ENCODE results near the gene RIPPLY2.
A peak's percentile ranks its signal among the peaks of the same experiment; 100 is the strongest.

Gene RIPPLY2

DNA sequence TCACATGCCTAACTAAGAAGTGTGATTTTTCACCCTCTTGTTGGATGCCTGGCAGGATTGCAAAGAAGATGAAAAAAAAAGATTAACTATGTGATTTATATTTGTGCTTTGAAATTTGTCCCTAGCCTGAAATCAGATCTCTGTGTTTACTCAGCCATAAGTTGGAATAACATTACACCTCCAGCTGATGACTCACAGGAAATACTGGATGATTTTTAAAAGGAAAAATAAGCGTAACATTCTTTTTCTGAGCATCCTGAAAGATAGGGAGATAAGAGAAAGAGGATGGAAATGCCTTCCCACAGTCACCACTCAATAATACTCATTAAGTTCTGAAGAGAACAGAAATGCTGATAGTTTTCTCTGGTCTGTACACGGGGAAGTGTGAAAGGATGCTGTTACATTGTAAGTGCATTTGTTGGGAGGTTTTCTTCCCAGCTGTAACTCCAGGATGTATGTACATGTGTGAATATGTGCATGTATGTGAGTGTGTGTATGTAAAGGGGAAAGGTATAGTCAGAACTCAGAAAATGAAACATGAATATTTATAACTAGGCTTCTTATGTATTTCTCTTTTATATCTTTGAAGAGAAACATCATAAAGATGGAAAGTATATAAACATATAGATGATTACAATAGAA, 37.4 kb upstream of the RIPPLY2 start:
- TF ChIP-seq ISL1 (CRISPR knock-in tag; IDR thresholded peaks at IDR 0.05) (peak; percentile 45), TCF4 (CRISPR knock-in tag; IDR thresholded peaks at IDR 0.05; ENCODE audit: borderline replicate concordance) (no peak), ZC3H10 (CRISPR knock-in tag; IDR thresholded peaks at IDR 0.05) (no peak)
- ATAC-seq = no peak

- ATAC-seq = no peak
- TF ChIP-seq ZNF8 (CRISPR knock-in tag; IDR thresholded peaks at IDR 0.05) (peak; percentile 89), ZFP3 (CRISPR knock-in tag; IDR thresholded peaks at IDR 0.05) (no peak)
Measured at GRCh38 chr6:83822629-83823169, 30.5 kb upstream of the RIPPLY2 start.

GRCh38 chr6:83824388-83824801, 28.8 kb upstream of the RIPPLY2 start:
- TF ChIP-seq PATZ1 (CRISPR knock-in tag; IDR thresholded peaks at IDR 0.05; ENCODE audit: borderline replicate concordance) (no peak), ZFP30 (CRISPR knock-in tag; IDR thresholded peaks at IDR 0.05) (no peak), CSRNP3 (CRISPR knock-in tag; IDR thresholded peaks at IDR 0.05) (no peak), ARNTL (CRISPR knock-in tag; IDR thresholded peaks at IDR 0.05; ENCODE audit: borderline replicate concordance, low read depth) (no peak), GLIS3 (CRISPR knock-in tag; IDR thresholded peaks at IDR 0.05) (no peak), CSDC2 (CRISPR knock-in tag; IDR thresholded peaks at IDR 0.05) (no peak), BACH2 (CRISPR knock-in tag; IDR thresholded peaks at IDR 0.05; ENCODE audit: borderline replicate concordance) (no peak)
- TF ChIP-seq, protein P1, sequence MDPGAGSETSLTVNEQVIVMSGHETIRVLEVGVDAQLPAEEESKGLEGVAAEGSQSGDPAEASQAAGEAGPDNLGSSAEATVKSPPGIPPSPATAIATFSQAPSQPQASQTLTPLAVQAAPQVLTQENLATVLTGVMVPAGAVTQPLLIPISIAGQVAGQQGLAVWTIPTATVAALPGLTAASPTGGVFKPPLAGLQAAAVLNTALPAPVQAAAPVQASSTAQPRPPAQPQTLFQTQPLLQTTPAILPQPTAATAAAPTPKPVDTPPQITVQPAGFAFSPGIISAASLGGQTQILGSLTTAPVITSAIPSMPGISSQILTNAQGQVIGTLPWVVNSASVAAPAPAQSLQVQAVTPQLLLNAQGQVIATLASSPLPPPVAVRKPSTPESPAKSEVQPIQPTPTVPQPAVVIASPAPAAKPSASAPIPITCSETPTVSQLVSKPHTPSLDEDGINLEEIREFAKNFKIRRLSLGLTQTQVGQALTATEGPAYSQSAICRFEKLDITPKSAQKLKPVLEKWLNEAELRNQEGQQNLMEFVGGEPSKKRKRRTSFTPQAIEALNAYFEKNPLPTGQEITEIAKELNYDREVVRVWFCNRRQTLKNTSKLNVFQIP (CRISPR knock-in tag; IDR thresholded peaks at IDR 0.05; ENCODE audit: borderline replicate concordance, low read depth) = no peak
- no peak for ATAC-seq

- no peak for ATAC-seq
- TF ChIP-seq OSR1 (CRISPR knock-in tag; IDR thresholded peaks at IDR 0.05) (no peak), ZNF70 (CRISPR knock-in tag; IDR thresholded peaks at IDR 0.05) (no peak), ESRRG (CRISPR knock-in tag; IDR thresholded peaks at IDR 0.05) (no peak), TOX (CRISPR knock-in tag; IDR thresholded peaks at IDR 0.05; ENCODE audit: borderline replicate concordance) (no peak)
Measured at GRCh38 chr6:83824831-83825230, 28.3 kb upstream of the RIPPLY2 start.

GRCh38 chr6:83827050-83827449, 26.1 kb upstream of the RIPPLY2 start:
- no peak for ATAC-seq
- TF ChIP-seq TOX (CRISPR knock-in tag; IDR thresholded peaks at IDR 0.05; ENCODE audit: borderline replicate concordance) (no peak), ISL1 (CRISPR knock-in tag; IDR thresholded peaks at IDR 0.05) (no peak), BACH2 (CRISPR knock-in tag; IDR thresholded peaks at IDR 0.05; ENCODE audit: borderline replicate concordance) (no peak), ZNF8 (CRISPR knock-in tag; IDR thresholded peaks at IDR 0.05) (no peak), ZNF70 (CRISPR knock-in tag; IDR thresholded peaks at IDR 0.05) (no peak), SNAI2 (CRISPR knock-in tag; IDR thresholded peaks at IDR 0.05) (no peak), ARNTL (CRISPR knock-in tag; IDR thresholded peaks at IDR 0.05; ENCODE audit: borderline replicate concordance, low read depth) (no peak), ZNF565 (CRISPR knock-in tag; conservative IDR thresholded peaks at IDR 0.05; ENCODE audit: low read depth) (no peak), PPARA (CRISPR knock-in tag; IDR thresholded peaks at IDR 0.05; ENCODE audit: borderline replicate concordance) (no peak), CSDC2 (CRISPR knock-in tag; IDR thresholded peaks at IDR 0.05) (no peak), ESRRG (CRISPR knock-in tag; IDR thresholded peaks at IDR 0.05) (no peak), TCF4 (CRISPR knock-in tag; IDR thresholded peaks at IDR 0.05; ENCODE audit: borderline replicate concordance) (no peak)
- TF ChIP-seq, protein P2, sequence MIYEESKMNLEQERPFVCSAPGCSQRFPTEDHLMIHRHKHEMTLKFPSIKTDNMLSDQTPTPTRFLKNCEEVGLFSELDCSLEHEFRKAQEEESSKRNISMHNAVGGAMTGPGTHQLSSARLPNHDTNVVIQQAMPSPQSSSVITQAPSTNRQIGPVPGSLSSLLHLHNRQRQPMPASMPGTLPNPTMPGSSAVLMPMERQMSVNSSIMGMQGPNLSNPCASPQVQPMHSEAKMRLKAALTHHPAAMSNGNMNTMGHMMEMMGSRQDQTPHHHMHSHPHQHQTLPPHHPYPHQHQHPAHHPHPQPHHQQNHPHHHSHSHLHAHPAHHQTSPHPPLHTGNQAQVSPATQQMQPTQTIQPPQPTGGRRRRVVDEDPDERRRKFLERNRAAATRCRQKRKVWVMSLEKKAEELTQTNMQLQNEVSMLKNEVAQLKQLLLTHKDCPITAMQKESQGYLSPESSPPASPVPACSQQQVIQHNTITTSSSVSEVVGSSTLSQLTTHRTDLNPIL (CRISPR knock-in tag; IDR thresholded peaks at IDR 0.05; ENCODE audit: low read depth) = no peak

Measured in SK-N-SH treated with all-trans-retinoic acid at 6 μM for 48 hours (cell line).